Panc1 (cell line): ENCODE data around the gene DLGAP5. TPM values are rescaled to one million over a fixed set of nuclear protein-coding genes. Genes with fewer than 3 reads are reported as not detected.

Experiments used
- ATAC-seq: fragments of 200-7000 bp; cut with Tn5 transposase; 2 replicates; pipeline ENCODE4 v1.9.1; 2020; ENCODE audit warnings: mild to moderate bottlenecking, moderate library complexity
- BruUV-seq: library from RNA; stranded (reverse); fragments of 400-500 nt; replicated peaks from 2 replicates; lab custom pipeline; 2021; lab: Mats Ljungman, UMichigan
- CTCF ChIA-PET: fragments of 300-600 bp; sonication (Branson Sonifier 250); formaldehyde crosslinking; loops from one replicate; lab custom pipeline; 2022; ENCODE audit warnings: antibody characterized with exemption; lab: Charles Lee
- POLR2A ChIA-PET: fragments of 300-600 bp; sonication (Branson Sonifier 250); formaldehyde crosslinking; loops from one replicate; lab custom pipeline; 2022; ENCODE audit warnings: antibody characterized with exemption; lab: Charles Lee
- DNase-seq: peaks from one replicate; pipeline ENCODE4 v3.0.0-alpha.2; 2010; ENCODE audit warnings: low read depth, low spot score
- H3K27ac ChIP-seq: 2 replicates; pipeline ENCODE4 v1.5.1; 2011; ENCODE audit warnings: mild to moderate bottlenecking, low read length, inconsistent platforms
- H3K27me3 ChIP-seq: fragments of 200-500 bp; sonication (Bioruptor generic); 2 replicates; pipeline ENCODE4 v1.6.0; 2014; ENCODE audit warnings: low read length, inconsistent platforms; ENCODE audit not compliant: control insufficient read depth, insufficient read depth
- H3K36me3 ChIP-seq: fragments of 200-500 bp; sonication (Bioruptor generic); 2 replicates; pipeline ENCODE4 v1.5.1; 2014; ENCODE audit warnings: inconsistent platforms, mild to moderate bottlenecking, low read length, moderate library complexity; ENCODE audit not compliant: control insufficient read depth, insufficient read depth
- H3K4me1 ChIP-seq: 2 replicates; pipeline ENCODE4 v1.5.1; 2011; ENCODE audit warnings: inconsistent platforms, mild to moderate bottlenecking, low read length, moderate library complexity; ENCODE audit not compliant: control insufficient read depth, insufficient read depth
- H3K4me3 ChIP-seq, 2 experiments: 2 replicates each; pipeline ENCODE4 v1.5.1; 2011 to 2012; ENCODE audit warnings: low read depth in 2 of 2, low read length in 2 of 2, mild to moderate bottlenecking in 2 of 2, inconsistent platforms in 1 of 2, moderate library complexity in 1 of 2
- H3K9me3 ChIP-seq: fragments of 200-500 bp; sonication (Bioruptor generic); 2 replicates; pipeline ENCODE4 v1.5.1; 2014; ENCODE audit warnings: low read depth, mild to moderate bottlenecking, inconsistent platforms, low read length, moderate library complexity; ENCODE audit not compliant: control insufficient read depth, insufficient read depth
- CTCF ChIP-seq: fragments of 450-650 bp; IDR thresholded peaks from 2 replicates; pipeline ENCODE4 v1.5.1; 2017; ENCODE audit warnings: mild to moderate bottlenecking
- POLR2AphosphoS5 ChIP-seq: IDR thresholded peaks from 2 replicates; pipeline ENCODE4 v1.6.1; 2012; ENCODE audit warnings: mild to moderate bottlenecking, low read depth, low read length, moderate library complexity
- REST ChIP-seq, 2 experiments: IDR thresholded peaks; 2 replicates each; pipeline ENCODE4 v1.6.1; 2011 to 2012; ENCODE audit warnings: low read depth in 2 of 2, control low read depth in 1 of 2, low read length in 1 of 2, mild to moderate bottlenecking in 1 of 2, moderate library complexity in 1 of 2; ENCODE audit not compliant: insufficient read depth in 1 of 2
- SIN3A ChIP-seq: IDR thresholded peaks from 2 replicates; pipeline ENCODE4 v1.6.1; 2012; ENCODE audit warnings: low read depth, mild to moderate bottlenecking, low read length, moderate library complexity, borderline replicate concordance; ENCODE audit not compliant: insufficient read depth
- TCF7L2 ChIP-seq: IDR thresholded peaks from 2 replicates; pipeline ENCODE4 v1.6.1; 2011; ENCODE audit warnings: mild to moderate bottlenecking, low read depth, low read length, inconsistent platforms
- in situ Hi-C: cut with HindIII; loops from 2 replicates; pipeline ENCODE4 v1.10.0; 2016; ENCODE audit warnings: low sequenced_read_pairs, low pct_unique_long_range_greater_than_20kb
- intact Hi-C: fragments of 100-400 bp; cut with micrococcal nuclease; formaldehyde crosslinking; loops from one replicate; pipeline ENCODE4 v1.10.0; 2022; ENCODE audit not compliant: unreplicated experiment
- total RNA-seq: library from RNA; stranded (reverse); gene quantifications from one replicate; pipeline ENCODE4 v1.2.1, GENCODE V29; 2021; ENCODE audit not compliant: unreplicated experiment

The DLGAP5 gene
- total RNA-seq, 1 experiment from 2014 or later, result 48.7 TPM

- Histone ChIP-seq H3K27ac (no peak overlapping the region), H3K27me3 (no peaks in the 10 kb centered on the region), H3K4me1 (no peaks in the 10 kb centered on the region), H3K36me3 (no peaks in the 10 kb centered on the region), H3K4me3 (no peak overlapping the region), H3K9me3 (no peaks in the 10 kb centered on the region)
- intact Hi-C loops (loop anchor here (5.0 to 10.0 kb wide), 3 partner anchors 140 to 362 kb away; no protein-coding TSS in a partner anchor), in situ Hi-C loops (no loop called here)
- ATAC-seq, result no peak
- no peak for TF ChIP-seq REST (IDR thresholded peaks at IDR 0.05; ENCODE audit: insufficient read depth in 1 of 2, low read depth in 2 of 2, low read length in 1 of 2)
- TF ChIP-seq SIN3A, result no peak
- no peak for TF ChIP-seq POLR2AphosphoS5
- TF ChIP-seq CTCF, result no peak
- TF ChIP-seq TCF7L2, result no peak
- DNase-seq, result no peak
- BruUV-seq, result no TSS peak
- POLR2A ChIA-PET, result no interaction called here
- CTCF ChIA-PET, result interaction anchor here (0.9 kb wide), 1 partner anchor 142 kb away, joined by 4 read pairs; no protein-coding TSS in a partner anchor
Observed at GRCh38 chr14:55212634-55213033, 21.2 kb upstream of the DLGAP5 start.

- TF ChIP-seq CTCF (no peak), SIN3A (no peak), POLR2AphosphoS5 (no peak), REST (IDR thresholded peaks at IDR 0.05; ENCODE audit: insufficient read depth in 1 of 2, low read depth in 2 of 2, low read length in 1 of 2) (no peak), TCF7L2 (no peak)
- H3K36me3 ChIP-seq, result no peaks in the 10 kb centered on the region
- H3K4me1 ChIP-seq, result no peaks in the 10 kb centered on the region
- in situ Hi-C loops, result no loop called here
- BruUV-seq, result no TSS peak
- intact Hi-C loops, result no loop called here
- ChIA-PET POLR2A (no interaction called here), CTCF (interaction anchor here (0.8 kb wide), 1 partner anchor 767 kb away, joined by 6 read pairs; no protein-coding TSS in a partner anchor)
- no peaks in the 10 kb centered on the region for H3K9me3 ChIP-seq
- no peak overlapping the region for H3K27ac ChIP-seq
- DNase-seq, result no peak
- H3K4me3 ChIP-seq, result no peak overlapping the region
- no peaks in the 10 kb centered on the region for H3K27me3 ChIP-seq
- no peak for ATAC-seq
Observed at GRCh38 chr14:55207832-55208231, 16.4 kb upstream of the DLGAP5 start.
